Head of caudate nucleus (tissue), 42 donors: ENCODE results near the gene IQSEC3.

ENCODE experiments used
- DNase-seq, 42 donors: peaks; one replicate each; pipeline versions ENCODE4 v3.0.0 to v3.0.0-alpha.2; 2020 to 2021; ENCODE audit warnings: mixed read lengths in 7 of 42
- intact Hi-C: fragments of 100-400 bp; cut with DNase I; formaldehyde crosslinking; loops from one replicate; pipeline ENCODE4 v1.15.0; 2022

The IQSEC3 gene

GRCh38 chr12:170371-171225 is 104.0 kb downstream of the IQSEC3 start:
- no peak for DNase-seq
- intact Hi-C loops = no loop called here

- no peak for DNase-seq
- intact Hi-C loops = no loop called here
Observed at GRCh38 chr12:171276-171675, 104.7 kb downstream of the IQSEC3 start.

GRCh38 chr12:171743-172676 is 105.4 kb downstream of the IQSEC3 start:
- intact Hi-C loops = no loop called here
- DNase-seq = no peak

GRCh38 chr12:172732-173161 is 106.2 kb downstream of the IQSEC3 start:
- DNase-seq = no peak
- intact Hi-C loops = no loop called here

- intact Hi-C loops = no loop called here
- no peak for DNase-seq
Observed at GRCh38 chr12:174124-174523, 107.6 kb downstream of the IQSEC3 start.

GRCh38 chr12:174596-174995 is 108.0 kb downstream of the IQSEC3 start:
- DNase-seq = no peak

GRCh38 chr12:175250-175649 is 108.7 kb downstream of the IQSEC3 start:
- DNase-seq = peak in 15 of 42 donors; percentile 29 to 67 (median 44)

More at GRCh38 chr12:174596-174995, 108.0 kb downstream of the IQSEC3 start:
- intact Hi-C loops = no loop called here

GRCh38 chr12:175759-176158 is 109.2 kb downstream of the IQSEC3 start:
- no peak for DNase-seq
- intact Hi-C loops = no loop called here

More at GRCh38 chr12:175250-175649, 108.7 kb downstream of the IQSEC3 start:
- intact Hi-C loops = no loop called here

- DNase-seq = peak in 15 of 42 donors; percentile 37 to 76 (median 48)
Observed at GRCh38 chr12:176321-177181, 110.0 kb downstream of the IQSEC3 start.

GRCh38 chr12:177336-177979 is 110.9 kb downstream of the IQSEC3 start:
- intact Hi-C loops = no loop called here
- DNase-seq = no peak

More at GRCh38 chr12:176321-177181, 110.0 kb downstream of the IQSEC3 start:
- intact Hi-C loops = no loop called here

GRCh38 chr12:177980-178828 is 111.6 kb downstream of the IQSEC3 start:
- intact Hi-C loops = no loop called here

GRCh38 chr12:178829-179109 is 112.2 kb downstream of the IQSEC3 start:
- intact Hi-C loops = no loop called here

More at GRCh38 chr12:177980-178828, 111.6 kb downstream of the IQSEC3 start:
- peak in 1 of 42 donors; percentile 32 for DNase-seq

GRCh38 chr12:179131-179884 is 112.7 kb downstream of the IQSEC3 start:
- no peak for DNase-seq
- intact Hi-C loops = no loop called here

More at GRCh38 chr12:178829-179109, 112.2 kb downstream of the IQSEC3 start:
- DNase-seq = no peak

- DNase-seq = no peak
- intact Hi-C loops = no loop called here
Observed at GRCh38 chr12:179885-180284, 113.3 kb downstream of the IQSEC3 start.

- intact Hi-C loops = no loop called here
- peak in 15 of 42 donors; percentile 30 to 60 (median 45) for DNase-seq
Observed at GRCh38 chr12:180445-180844, 113.9 kb downstream of the IQSEC3 start.

- intact Hi-C loops = no loop called here
- DNase-seq = no peak
Observed at GRCh38 chr12:181921-182320, 115.4 kb downstream of the IQSEC3 start.

GRCh38 chr12:182381-182892 is 115.9 kb downstream of the IQSEC3 start:
- DNase-seq = no peak
- intact Hi-C loops = no loop called here
